ENCODE data around the gene JAKMIP3.

Gene JAKMIP3

GRCh38 chr10:132045324-132045723, 20.4 kb upstream of the JAKMIP3 start:
- no peak for DNase-seq

DNA sequence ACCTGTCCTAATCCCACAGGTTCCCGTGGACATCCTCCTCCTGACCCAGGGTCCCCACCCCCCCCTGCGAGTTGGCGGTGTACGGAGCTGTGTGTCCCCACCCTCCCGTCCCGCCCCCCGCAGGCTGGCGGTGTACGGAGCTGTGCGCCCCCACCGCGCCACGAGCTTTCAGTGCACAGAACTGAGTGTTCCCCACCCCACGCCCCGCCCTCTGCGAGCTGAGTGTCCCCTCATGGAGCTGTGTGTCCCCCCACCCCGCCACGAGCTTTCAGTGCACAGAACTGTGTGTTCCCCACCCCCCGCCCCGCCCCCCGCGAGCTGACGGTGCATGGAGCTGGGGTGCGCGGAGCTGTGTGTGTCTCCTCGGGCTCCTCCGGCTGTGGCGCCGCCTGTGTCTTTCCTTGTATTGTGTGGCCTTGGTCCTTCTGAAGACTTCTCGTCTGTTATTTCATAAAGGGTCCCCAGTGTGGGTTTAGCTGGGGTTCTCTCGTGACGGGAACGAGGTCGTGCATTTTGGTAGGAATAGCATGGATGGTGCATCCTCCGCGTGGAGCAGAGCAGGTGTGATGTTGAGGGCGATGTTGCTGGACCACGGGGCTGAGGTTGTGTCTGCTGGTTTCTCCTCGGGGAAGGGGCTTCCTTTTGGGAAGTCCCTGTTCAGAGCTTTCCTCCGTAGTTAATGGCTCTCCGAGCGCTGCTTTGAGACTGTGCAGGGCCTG, 18.0 kb upstream of the JAKMIP3 start:
- DNase-seq: no peak

- no peak for DNase-seq
Measured at GRCh38 chr10:132048294-132048667, 17.5 kb upstream of the JAKMIP3 start.

- DNase-seq: no peak
Measured at GRCh38 chr10:132050191-132050590, 15.6 kb upstream of the JAKMIP3 start.

- no peak for DNase-seq
Measured at GRCh38 chr10:132052124-132052523, 13.6 kb upstream of the JAKMIP3 start.

GRCh38 chr10:132054564-132054963, 11.2 kb upstream of the JAKMIP3 start:
- DNase-seq: no peak

- DNase-seq: no peak
Measured at GRCh38 chr10:132055616-132056015, 10.1 kb upstream of the JAKMIP3 start.

- DNase-seq: no peak
Measured at GRCh38 chr10:132056663-132057062, 9.1 kb upstream of the JAKMIP3 start.

DNA sequence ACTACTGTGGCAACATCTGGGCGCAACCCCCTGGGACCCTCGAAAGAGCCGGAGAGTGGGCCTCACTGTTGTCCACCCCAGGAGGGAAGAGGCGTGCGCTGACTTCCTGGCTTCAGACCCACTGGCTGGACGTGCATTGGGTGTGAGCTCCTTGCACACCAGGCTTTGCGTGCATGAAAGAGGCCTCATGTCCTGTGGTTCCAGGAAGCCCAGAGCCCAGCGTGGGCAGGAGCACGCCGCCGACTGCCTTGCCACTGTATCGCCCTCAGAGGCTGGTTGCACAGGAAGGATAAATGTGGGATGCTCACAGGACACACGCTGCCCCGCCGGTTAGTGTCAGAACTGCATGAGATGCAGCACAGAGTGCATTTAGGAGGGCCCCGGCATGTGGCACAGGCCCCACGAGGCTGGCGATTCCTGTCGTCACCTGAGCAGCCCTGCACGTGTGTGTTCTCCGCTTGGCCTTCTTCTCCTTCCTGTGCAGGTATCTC, 8.5 kb upstream of the JAKMIP3 start:
- DNase-seq: no peak

DNA sequence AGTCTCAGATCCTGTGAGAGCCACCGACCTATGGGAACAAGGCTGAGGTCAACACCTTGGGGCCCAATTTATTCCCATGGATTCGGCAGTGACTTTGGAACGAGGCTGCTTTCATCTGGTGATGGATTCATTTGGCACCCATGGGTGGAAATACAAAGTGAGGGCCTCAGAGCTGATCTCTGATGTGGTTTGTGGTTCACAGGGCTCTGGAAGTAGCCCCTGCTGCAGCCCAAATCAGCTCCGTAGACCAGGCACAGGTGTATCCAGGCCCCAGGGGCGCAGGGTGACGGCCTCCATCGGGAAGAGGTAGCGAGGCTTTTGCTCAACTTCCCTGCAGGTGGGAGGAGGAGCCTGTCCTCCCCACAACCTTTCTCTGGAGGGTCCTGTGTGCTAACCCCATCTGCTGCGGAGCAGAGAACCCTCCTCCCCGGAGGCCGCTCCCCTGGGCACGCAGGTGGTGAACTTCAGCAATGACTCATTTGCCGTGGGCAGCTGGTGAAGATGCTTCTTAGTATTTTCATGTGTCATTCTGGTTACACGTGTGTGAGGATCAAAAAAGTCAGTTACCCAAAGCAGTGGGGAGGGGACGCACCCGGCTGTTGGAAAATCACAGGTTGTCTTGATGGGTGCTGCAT, 7.5 kb upstream of the JAKMIP3 start:
- no peak for DNase-seq

DNA sequence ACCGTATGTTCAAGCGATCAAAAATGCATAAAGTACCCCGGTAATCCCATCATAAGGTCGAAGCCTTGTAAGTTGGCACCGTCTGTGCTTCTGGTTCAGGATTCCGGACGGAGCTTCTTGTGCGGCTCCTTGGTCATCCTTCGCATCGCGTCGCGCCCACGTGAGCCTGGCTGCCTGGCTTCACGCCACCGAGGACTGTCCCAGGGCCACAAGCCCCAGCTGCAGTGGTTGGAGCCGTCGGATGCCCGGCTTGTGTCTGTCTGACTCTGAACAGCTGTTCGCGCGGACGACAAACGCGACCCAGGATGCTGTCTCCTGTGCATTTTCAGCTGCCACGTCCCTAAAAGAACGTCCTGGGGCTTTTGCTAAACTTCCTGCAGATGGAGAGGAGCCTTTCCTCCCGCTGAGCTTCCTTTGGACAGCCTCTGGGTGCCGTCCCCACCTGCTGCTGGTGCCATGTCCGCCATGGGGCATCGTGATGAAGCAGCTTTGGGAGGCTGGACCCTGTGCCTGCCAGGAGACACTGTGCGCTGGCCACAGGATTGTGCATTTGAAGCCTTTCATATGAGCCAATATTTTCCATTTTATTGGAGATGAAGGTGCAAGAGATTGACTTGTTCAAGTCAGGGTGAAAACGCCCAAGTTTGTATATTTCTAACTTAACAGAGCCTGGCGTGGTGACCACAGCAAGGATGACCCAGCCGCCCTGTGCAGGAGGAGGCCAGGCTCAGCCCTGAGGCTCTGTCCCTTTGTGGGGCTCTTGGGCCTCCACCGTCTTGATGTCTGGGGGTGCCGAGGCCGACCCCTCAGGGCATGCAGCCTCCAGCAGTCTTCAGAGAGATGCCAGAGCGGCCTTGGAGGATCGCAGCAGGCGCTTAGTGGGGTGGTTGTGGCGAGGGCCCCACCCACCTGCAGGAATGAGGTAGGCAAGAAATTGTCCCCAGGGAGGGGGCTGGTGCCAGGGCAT, 6.7 kb upstream of the JAKMIP3 start:
- DNase-seq: no peak

GRCh38 chr10:132059760-132060508, 5.8 kb upstream of the JAKMIP3 start:
- DNase-seq: no peak

DNA sequence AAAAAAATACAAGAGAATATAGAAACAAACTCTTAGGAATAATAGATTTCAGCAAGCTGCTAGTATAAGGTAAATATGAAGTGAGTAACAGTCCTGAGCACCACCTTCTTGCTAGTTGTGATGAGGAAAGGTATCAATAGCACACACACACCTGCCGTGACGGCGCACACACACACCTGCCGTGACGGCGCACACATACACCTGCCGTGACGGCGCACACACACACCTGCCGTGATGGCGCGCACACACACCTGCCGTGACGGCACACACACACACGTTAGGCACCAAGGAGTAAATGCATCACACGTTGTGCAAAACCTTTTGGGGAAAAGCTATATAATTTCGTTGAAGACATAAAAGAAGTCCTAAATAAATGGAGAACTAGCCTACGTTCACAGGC, 4.7 kb upstream of the JAKMIP3 start:
- no peak for DNase-seq

GRCh38 chr10:132061465-132061864, 4.3 kb upstream of the JAKMIP3 start:
- DNase-seq: no peak

DNA sequence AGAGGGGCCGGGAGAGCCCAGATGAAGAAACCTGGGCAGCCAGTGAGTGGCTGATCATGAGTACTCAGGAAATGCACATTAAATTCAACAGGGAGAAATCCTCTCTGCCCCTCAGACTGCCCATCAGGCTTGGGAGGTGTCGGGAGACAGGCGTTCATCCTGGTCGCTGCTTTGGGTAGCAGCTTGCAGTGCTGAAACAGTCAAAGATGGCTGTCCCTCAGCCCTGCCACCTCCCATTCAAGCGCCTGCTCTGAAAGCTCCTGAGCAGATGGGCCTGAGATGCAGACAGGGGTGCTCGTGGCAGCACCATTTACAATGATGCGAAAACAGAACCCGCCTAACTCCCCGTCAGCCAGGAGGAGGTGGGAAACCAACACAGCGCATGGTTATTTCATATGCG, 3.6 kb upstream of the JAKMIP3 start:
- DNase-seq: no peak

DNA sequence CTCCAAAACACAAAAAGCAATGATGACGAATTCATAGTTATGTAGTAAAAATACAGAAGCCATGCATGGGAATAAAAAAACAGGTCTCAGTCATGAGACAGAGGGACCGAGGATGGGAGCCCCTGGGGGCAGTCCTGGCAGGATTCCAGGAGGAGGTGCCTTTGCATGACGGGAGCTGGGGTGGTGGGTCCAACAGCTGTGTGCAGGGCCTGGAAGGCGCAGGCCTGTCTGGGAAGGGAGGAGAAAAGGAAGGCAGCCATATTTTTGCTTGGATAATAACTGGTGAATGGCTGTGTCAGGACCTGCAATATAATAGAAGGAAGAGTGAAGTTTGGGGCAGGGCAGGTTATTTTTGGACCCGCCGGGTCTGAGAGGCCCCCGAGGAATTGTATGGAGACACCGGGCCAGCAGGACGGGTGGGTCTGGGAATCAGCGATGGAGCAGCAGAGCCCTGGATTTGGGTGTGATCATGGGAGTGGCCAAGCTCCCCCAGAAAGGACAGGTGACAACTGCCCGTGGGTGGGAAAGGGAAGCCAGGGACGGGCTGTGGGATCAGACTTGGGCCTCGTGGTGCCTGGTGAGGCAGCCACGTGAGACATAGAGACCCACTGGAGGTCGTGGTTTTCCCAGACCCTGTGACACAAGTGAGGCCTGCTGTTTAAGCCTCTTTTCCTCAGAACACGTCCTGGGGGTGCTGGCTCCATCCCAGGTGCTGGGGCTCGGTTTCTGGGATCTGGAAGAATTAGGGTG, 2.9 kb upstream of the JAKMIP3 start:
- no peak for DNase-seq

DNA sequence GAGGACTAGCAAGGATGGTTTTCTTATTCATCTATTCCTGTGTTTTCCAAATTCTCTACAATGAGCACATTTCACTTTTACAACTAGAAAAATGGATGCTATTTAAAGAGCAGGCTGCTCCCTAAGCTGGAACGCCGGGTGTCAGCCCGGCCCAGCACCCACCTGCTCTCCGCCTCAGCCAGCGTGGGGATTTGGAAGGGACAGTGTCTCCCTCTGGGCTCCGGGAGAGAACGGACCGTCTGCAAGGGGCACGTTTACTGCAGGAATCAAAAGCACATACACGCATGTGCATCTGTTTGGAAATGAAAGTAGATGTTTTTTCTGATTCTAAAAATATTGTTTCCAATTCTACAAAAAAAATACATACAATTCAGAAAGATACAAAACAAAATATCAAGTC, 2.3 kb upstream of the JAKMIP3 start:
- no peak for DNase-seq

GRCh38 chr10:132064082-132064755, 1.5 kb upstream of the JAKMIP3 start:
- DNase-seq: no peak

GRCh38 chr10:132064771-132065437, 842 bp upstream of the JAKMIP3 start:
- DNase-seq: no peak

DNA sequence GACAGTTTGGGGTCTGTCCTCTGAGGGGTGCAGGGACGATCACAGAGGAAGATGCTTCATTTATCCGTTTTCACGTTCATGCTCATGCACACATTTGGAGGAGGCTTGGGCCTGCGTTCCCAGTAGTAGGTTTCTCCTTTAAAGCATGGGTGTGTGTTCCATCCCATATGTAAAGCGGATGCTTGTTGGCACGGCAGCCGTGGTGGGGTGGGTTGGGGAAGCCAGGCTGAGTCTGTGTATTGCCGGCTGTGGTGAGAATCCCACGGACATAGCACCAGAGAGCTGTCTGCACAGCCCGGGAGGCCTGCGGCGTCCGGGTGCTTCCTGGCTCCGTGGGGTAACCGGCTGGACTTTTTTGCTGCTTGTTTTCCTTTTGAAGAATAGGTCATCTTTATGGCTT, 440 bp downstream of the JAKMIP3 start:
- no peak for DNase-seq

- no peak for DNase-seq
Measured at GRCh38 chr10:132066812-132067211, 1.1 kb downstream of the JAKMIP3 start.

All from cortex of kidney (tissue), 1 donor.